ENCODE data around the gene THOC7.
A peak's percentile ranks its signal among the peaks of the same experiment; 100 is the strongest.

THOC7 gene

GRCh38 chr3:63863150-63864007 is at the start of gene THOC7, which contains the start of gene ATXN7:
Gene THOC7, minus strand, starts transcription at chr3:63863805. Its CDS starts 15 bp downstream, at chr3:63863790.
Gene ATXN7, plus strand, starts transcription at chr3:63863867. Its CDS starts 48,732 bp downstream, at chr3:63912599.
- DNase-seq = peak; percentile 61 to 67

- peak; percentile 45 to 52 for DNase-seq
Measured at GRCh38 chr3:63912768-63913588, 49.4 kb upstream of the THOC7 start.

GRCh38 chr3:63911873-63912767 is 48.5 kb upstream of the THOC7 start, which contains the start of gene SCAANT1:
Gene SCAANT1, minus strand, starts transcription at chr3:63912383.
- DNase-seq = peak; percentile 78 to 86

- no peak for DNase-seq
Measured at GRCh38 chr3:63911509-63911872, 47.9 kb upstream of the THOC7 start.

GRCh38 chr3:63910891-63911290 is 47.3 kb upstream of the THOC7 start:
- no peak for DNase-seq

GRCh38 chr3:63910001-63910400 is 46.4 kb upstream of the THOC7 start:
- DNase-seq = no peak

- DNase-seq = no peak
Measured at GRCh38 chr3:63909431-63909830, 45.8 kb upstream of the THOC7 start.

- no peak for DNase-seq
Measured at GRCh38 chr3:63908776-63909175, 45.2 kb upstream of the THOC7 start.

GRCh38 chr3:63908081-63908736 is 44.6 kb upstream of the THOC7 start:
- DNase-seq = no peak

GRCh38 chr3:63905731-63906620 is 42.4 kb upstream of the THOC7 start:
- no peak for DNase-seq

GRCh38 chr3:63900459-63900858 is 36.9 kb upstream of the THOC7 start:
- DNase-seq = no peak

GRCh38 chr3:63900010-63900409 is 36.4 kb upstream of the THOC7 start:
- no peak for DNase-seq

- DNase-seq = no peak
Measured at GRCh38 chr3:63896332-63897030, 32.9 kb upstream of the THOC7 start.

GRCh38 chr3:63895422-63896189 is 32.0 kb upstream of the THOC7 start:
- no peak for DNase-seq

- DNase-seq = no peak
Measured at GRCh38 chr3:63892773-63893352, 29.3 kb upstream of the THOC7 start.

- no peak for DNase-seq
Measured at GRCh38 chr3:63891518-63891917, 27.9 kb upstream of the THOC7 start.

GRCh38 chr3:63886858-63887257 is 23.3 kb upstream of the THOC7 start:
- no peak for DNase-seq

GRCh38 chr3:63880653-63881052 is 17.0 kb upstream of the THOC7 start:
- no peak for DNase-seq

GRCh38 chr3:63878394-63879060 is 14.9 kb upstream of the THOC7 start:
- no peak for DNase-seq

Data from stimulated activated CD4-positive, alpha-beta T cell treated with anti-CD3 and anti-CD28 coated beads, Interleukin-4, amount 100 ng/mL, for 4 hours (primary cell).